ENCODE measurements around the gene TNFRSF18. TPM values are rescaled to one million over a fixed set of nuclear protein-coding genes. Genes with fewer than 3 reads are reported as not detected.

TNFRSF18 gene
- total and polyA plus RNA-seq, 7 donors: 0.04 to 0.76 (median 0.20) TPM; not detected in 3

DNA sequence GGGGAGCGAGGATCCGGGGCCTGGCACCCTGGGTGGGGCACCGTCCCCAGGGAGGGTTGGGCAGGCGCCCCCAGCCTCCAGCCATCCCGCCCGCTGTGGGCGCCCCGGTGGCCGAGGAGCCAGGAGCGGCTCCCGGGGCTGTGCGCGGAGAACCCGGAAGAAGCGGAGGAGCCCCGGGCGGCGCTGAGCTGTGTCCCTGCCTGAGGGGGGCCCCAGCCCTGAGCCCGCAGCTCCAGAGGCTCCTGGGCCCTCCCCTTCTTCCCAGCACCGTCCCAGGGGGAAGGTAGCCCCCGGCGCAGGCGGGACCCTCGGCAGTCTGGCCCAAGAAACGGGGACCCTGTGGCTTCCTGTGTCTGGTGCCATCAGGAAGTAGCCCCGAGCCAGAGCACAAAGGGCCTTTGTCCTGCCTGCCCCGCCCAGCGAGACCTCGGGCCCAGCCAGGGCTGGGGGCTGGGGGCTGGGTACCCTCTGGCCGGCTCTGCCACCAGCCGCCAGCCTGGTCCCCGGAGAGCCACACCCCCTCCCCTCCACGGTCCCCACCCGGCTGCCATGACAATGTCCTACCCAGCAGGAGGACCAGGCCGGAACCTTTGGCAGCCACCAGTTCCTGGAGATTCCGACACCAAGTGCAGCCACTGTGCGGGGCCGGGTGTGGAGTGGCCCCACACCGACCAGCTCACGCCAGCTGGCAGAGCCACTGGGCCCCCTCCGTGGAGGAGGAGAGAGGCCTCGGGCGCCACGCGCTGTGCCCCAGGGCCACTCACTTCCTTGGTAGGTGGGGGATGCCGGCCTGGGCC, 48.3 kb downstream of the TNFRSF18 start:
- no peaks in the 10 kb centered on the region for H3K9me3 ChIP-seq
- H3K4me3 ChIP-seq: peak overlapping the region; percentile 72
- H3K4me1 ChIP-seq: peaks cover 10% of the 10 kb centered on the region
- intact Hi-C loops (cut with DNase I): no loop called here
- H3K36me3 ChIP-seq (ENCODE audit: insufficient read depth in 1 of 2, low read depth in 1 of 2): no peaks in the 10 kb centered on the region
- DNase-seq: peak; percentile 43 to 73
- peak; percentile 29 to 69 (median 44) for ATAC-seq
- TF ChIP-seq, protein P1, sequence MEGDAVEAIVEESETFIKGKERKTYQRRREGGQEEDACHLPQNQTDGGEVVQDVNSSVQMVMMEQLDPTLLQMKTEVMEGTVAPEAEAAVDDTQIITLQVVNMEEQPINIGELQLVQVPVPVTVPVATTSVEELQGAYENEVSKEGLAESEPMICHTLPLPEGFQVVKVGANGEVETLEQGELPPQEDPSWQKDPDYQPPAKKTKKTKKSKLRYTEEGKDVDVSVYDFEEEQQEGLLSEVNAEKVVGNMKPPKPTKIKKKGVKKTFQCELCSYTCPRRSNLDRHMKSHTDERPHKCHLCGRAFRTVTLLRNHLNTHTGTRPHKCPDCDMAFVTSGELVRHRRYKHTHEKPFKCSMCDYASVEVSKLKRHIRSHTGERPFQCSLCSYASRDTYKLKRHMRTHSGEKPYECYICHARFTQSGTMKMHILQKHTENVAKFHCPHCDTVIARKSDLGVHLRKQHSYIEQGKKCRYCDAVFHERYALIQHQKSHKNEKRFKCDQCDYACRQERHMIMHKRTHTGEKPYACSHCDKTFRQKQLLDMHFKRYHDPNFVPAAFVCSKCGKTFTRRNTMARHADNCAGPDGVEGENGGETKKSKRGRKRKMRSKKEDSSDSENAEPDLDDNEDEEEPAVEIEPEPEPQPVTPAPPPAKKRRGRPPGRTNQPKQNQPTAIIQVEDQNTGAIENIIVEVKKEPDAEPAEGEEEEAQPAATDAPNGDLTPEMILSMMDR (IDR thresholded peaks at IDR 0.05): no peak
- peaks cover 0 to 41% (median 0%) of the 10 kb centered on the region in 3 donors for H3K27me3 ChIP-seq (ENCODE audit: insufficient read depth in 3 of 3, low read length in 2 of 3)
- WGBS, 3 donors: 13 to 20% (median 15%) methylated on average over 29 to 46 of the region's 46 CpGs
- H3K27ac ChIP-seq: peak overlapping the region; percentile 81

DNA sequence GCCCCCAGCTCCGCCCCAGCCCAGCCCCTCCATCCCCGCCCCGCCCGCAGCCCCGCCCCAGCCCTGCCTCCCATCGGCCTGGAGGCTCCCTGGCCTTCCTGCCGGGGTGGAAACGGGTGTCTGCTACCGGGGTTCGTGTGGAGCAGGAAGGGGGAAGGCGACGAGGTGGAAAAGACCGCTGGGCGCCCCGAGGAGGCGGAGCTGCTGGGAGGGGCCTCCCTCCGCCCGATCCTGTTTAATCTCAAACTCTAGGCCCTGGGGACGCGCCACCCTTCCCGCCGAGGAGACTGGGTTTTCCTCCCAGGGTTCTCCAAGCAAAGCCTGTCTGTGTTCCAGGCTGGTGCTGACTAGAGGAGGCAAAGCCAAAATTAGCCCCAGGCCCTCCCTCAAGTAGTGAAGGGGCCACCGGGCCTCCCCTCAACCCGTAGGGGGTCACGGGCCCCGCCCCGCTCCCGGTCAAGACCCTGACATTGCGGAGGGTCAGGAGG, 48.9 kb downstream of the TNFRSF18 start:
- TF ChIP-seq, protein P1 (IDR thresholded peaks at IDR 0.05): no peak
- DNase-seq (peak; percentile 83 to 92), ATAC-seq (peak; percentile 72 to 88 (median 77))
- H3K9me3 ChIP-seq: no peaks in the 10 kb centered on the region
- H3K27me3 ChIP-seq (ENCODE audit: insufficient read depth in 3 of 3, low read length in 2 of 3): peaks cover 0 to 34% (median 0%) of the 10 kb centered on the region in 3 donors
- H3K4me1 ChIP-seq: peaks cover 10% of the 10 kb centered on the region
- H3K36me3 ChIP-seq (ENCODE audit: insufficient read depth in 1 of 2, low read depth in 1 of 2): no peaks in the 10 kb centered on the region
- peak overlapping the region; percentile 81 for H3K27ac ChIP-seq
- 1 to 2% (median 2%) methylated on average over 20 to 29 of the region's 29 CpGs for WGBS, 3 donors
- intact Hi-C loops (cut with DNase I): no loop called here
- peak overlapping the region; percentile 72 for H3K4me3 ChIP-seq

DNA sequence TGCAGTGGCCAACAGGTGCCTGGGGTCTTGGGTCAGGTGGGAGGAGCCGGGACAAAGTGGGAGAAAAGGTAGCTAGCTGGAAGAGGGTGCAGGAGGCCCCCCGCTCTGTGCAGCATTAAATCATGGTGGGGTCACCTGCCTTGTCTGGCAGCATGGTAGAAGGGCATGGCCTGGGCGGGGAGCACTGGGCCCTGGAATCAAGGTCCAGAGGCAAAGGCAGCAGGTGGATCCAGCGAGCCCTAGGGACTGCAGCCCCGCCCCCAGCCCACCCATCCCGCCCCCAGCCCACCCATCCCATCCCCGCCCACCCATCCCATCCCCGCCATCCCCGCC, 49.4 kb downstream of the TNFRSF18 start:
- Histone ChIP-seq H3K27me3 (ENCODE audit: insufficient read depth in 3 of 3, low read length in 2 of 3) (peaks cover 0 to 31% (median 0%) of the 10 kb centered on the region in 3 donors), H3K9me3 (no peaks in the 10 kb centered on the region), H3K4me3 (no peak overlapping the region), H3K4me1 (peaks cover 10% of the 10 kb centered on the region), H3K27ac (no peak overlapping the region), H3K36me3 (ENCODE audit: insufficient read depth in 1 of 2, low read depth in 1 of 2) (no peaks in the 10 kb centered on the region)
- no peak for DNase-seq
- 35 to 53% (median 40%) methylated on average over 2 to 8 of the region's 9 CpGs for WGBS, 3 donors
- intact Hi-C loops (cut with DNase I): no loop called here
- ATAC-seq: peak in 1 of 4 donors; percentile 2
- TF ChIP-seq, protein P1 (IDR thresholded peaks at IDR 0.05): no peak

DNA sequence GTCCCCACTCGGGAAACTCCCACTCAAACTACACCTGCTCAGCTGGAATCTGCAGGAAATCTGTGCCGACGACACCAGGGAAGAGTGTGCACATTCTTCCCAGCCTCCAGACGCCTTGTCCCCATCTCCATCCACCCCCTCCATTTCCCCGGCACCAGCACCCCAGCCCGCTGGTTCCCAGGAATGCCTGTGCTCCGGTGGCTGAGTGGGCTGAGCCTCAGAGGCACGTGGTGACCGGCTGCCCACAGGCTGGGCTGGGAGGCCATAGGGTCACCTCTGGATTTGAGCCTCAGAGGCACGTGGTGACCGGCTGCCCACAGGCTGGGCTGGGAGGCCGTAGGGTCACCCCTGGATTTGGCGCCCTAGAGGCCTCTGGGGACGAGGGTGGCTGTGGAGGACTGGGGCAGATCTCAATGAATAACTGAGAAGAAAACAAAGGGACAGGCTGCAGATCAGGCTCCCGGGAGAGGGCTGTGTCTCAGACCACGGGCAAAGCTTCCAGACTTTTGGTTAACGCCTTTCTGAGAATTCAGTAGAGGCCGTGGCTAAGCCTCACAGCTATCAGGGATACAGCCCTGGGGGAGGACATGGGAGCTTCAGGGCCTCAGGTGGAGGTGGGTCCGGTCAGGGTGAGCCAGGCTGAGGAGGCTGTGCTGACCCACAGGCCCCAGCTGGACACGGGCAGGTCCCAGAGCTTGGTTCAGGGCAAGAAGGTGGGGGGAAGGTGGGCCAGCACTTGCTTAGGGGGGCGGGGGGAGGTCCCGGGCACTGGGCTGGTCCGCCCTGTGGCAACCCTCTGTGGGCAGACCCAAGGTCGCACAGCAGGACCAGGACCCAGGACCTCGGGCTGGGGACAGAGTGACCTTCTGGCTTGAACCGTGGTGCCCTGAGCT, 50.0 kb downstream of the TNFRSF18 start:
- WGBS, 3 donors: 70 to 78% (median 72%) methylated on average over 25 to 26 of the region's 26 CpGs
- no peak overlapping the region for H3K4me3 ChIP-seq
- no peaks in the 10 kb centered on the region for H3K36me3 ChIP-seq (ENCODE audit: insufficient read depth in 1 of 2, low read depth in 1 of 2)
- peaks cover 10% of the 10 kb centered on the region for H3K4me1 ChIP-seq
- TF ChIP-seq, protein P1 (IDR thresholded peaks at IDR 0.05): no peak
- peaks cover 0 to 31% (median 0%) of the 10 kb centered on the region in 3 donors for H3K27me3 ChIP-seq (ENCODE audit: insufficient read depth in 3 of 3, low read length in 2 of 3)
- DNase-seq: no peak
- ATAC-seq: peak in 1 of 4 donors; percentile 9
- intact Hi-C loops (cut with DNase I): no loop called here
- H3K27ac ChIP-seq: no peak overlapping the region
- no peaks in the 10 kb centered on the region for H3K9me3 ChIP-seq

Measured in psoas muscle (tissue), 8 donors.